HG03045 (cell line): ENCODE data around the gene NRTN.

ENCODE experiments used
- ATAC-seq: cut with Tn5 transposase; IDR thresholded peaks from one replicate; pipeline ENCODE4 v1.9.1; 2021; ENCODE audit warnings: mild to moderate bottlenecking, moderate library complexity; ENCODE audit not compliant: unreplicated experiment

The NRTN gene

DNA sequence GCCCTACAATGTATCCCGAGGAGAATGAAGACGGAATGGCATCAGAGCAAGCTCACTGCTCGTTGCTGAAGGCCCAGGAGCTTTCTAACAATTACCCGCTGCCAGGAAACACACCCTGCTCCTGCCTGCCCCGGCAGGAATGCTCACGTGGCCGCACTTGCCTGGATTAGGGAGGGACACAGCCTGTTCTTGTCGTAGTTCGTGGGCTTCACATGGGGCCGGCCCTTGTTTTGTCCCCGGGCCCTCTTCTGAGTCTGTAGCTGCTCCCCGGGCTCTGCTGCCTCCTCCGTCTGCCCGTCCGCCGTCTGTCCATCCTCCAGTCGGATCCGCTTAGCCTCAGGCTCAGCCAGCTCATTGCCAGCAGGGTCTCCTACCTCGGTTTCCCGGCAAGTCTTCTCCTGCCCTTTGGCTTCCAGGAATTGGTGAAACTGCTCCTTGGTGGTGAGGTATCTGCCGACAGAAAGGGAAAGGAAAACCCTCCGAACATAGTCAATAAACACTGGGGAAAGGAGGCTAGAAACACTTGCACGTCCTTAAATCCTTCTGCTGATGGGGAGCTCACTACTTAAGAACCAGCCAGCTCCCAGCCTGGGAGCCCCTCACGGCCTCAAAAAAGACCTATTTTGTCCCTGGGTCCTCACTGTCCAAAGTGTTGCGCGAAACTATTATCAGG lies 14.8 kb upstream of the NRTN start:
- no peak for ATAC-seq

- peak; percentile 84 for ATAC-seq
Observed at GRCh38 chr19:5790559-5791520, 14.0 kb upstream of the NRTN start, which contains the start of gene DUS3L. TSS of gene DUS3L (minus strand) at chr19:5791163. CDS start at chr19:5791141, 22 bp downstream.

- ATAC-seq, result no peak
Observed at GRCh38 chr19:5792224-5792623, 12.6 kb upstream of the NRTN start.

GRCh38 chr19:5793188-5793587 lies 11.7 kb upstream of the NRTN start:
- ATAC-seq, result no peak

DNA sequence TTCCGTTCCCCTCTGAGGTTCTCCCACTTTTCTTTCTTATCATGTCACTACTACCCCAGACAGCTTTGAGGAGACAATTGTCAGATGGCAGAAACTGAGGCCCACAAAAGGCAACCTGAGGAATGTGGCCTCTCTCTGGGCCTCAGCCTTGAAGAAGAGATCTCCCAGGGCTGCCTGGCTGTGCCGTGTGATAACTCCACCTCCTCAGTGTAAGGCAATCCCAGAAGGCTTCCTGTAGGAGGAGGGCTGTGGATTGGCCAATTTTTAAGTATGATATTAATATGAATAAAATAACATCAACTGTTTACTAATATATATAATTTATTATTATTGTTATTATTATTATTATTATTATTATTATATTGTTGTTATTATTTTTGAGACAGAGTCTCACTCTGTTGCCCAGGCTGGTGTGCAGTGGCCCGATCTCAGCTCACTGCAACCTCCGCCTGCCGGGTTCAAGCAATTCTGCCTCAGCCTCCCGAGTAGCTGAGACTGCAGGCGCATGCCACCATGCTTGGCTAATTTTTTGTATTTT lies 9.4 kb upstream of the NRTN start:
- no peak for ATAC-seq

- ATAC-seq, result no peak
Observed at GRCh38 chr19:5798244-5798643, 6.6 kb upstream of the NRTN start.

DNA sequence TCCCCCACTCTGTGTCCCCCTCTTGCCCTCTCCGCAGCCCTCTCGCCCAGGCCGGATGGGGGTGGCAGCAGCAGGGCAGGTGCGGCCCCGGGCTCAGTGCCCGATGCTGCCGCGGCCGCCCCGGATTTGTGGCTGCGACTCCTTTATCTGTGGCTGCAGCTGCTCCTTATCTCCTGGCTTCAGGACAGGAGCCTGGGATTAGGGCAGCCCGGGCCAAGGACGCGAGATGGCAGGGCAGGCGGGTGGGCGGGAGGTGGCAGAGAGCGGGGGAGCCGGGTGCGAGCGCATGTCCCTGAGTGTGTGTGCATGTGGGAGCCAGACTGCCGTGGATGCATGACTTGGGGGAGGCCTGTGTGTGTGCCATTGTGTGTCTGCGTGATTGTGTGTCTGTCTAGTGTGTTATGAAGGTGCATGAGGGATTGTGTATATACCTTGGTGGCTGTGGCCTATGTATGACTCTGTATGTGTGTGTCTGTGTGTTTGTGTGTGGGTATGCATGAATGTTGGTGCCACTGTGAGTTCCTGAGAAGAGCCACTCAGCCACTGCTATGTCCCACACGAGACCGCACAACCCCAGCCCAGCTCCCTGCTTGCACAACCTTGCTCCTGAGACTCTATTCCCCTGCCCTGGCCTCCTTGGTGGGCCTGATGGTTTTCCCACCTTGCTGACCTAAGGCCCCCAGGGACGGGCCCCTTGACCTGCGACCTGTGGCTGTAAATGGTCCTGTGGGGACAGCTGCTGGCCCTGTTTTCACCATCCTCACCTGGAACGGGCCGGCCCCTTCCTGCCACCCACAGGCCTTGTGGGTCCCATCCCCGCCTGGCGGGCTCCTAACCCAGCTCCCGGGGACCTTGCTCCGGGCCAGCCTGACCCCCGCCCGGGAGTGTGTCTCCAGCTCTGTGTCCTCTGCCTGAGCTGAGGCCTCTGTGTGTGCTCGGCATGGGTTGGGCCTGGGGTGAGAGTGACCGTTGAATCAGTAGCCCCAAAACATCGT lies 5.3 kb upstream of the NRTN start:
- ATAC-seq, result no peak

DNA sequence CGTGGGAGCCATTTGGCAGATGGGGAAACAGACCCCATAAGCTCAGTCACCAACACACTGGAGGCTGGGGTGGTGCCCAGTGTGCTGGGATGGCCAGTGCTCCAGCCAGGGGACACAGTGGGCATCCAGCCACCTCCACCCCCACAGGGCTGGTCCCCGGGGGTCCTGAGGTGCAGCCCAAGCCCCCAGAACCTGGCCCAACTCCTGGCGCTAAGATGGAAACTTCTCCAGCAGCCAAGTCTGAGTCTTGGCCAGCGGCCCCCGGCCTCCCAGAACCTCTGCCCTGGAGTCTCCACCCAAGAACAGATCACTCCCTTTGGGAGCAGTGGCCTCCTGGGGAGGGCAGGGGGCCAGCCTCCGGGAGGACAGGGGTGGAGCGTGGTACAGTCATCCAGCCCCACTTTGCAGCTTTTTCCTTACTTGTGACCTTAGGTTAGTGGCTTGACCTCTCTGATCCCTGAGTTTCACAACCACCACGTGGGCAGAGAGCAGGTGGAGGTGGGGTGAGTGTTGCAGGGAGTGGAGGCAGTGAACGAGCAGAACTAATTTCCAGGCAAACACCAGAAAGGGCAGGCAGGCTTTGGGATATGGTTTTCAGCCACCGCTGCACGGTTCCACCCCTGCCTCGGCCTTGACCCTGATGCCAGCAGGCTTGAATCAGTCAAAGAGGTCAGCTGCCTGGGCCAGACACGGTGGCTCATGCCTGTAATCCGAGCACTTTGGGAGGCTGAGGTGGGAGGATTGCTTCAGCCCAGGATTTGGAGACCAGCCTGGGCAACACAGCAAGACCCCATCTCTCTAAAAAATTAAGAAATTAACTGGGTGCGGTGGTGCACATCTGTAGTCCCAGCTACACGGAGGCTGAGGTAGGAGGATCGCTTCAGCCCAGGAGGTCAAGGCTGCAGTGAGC lies 4.3 kb upstream of the NRTN start:
- no peak for ATAC-seq

DNA sequence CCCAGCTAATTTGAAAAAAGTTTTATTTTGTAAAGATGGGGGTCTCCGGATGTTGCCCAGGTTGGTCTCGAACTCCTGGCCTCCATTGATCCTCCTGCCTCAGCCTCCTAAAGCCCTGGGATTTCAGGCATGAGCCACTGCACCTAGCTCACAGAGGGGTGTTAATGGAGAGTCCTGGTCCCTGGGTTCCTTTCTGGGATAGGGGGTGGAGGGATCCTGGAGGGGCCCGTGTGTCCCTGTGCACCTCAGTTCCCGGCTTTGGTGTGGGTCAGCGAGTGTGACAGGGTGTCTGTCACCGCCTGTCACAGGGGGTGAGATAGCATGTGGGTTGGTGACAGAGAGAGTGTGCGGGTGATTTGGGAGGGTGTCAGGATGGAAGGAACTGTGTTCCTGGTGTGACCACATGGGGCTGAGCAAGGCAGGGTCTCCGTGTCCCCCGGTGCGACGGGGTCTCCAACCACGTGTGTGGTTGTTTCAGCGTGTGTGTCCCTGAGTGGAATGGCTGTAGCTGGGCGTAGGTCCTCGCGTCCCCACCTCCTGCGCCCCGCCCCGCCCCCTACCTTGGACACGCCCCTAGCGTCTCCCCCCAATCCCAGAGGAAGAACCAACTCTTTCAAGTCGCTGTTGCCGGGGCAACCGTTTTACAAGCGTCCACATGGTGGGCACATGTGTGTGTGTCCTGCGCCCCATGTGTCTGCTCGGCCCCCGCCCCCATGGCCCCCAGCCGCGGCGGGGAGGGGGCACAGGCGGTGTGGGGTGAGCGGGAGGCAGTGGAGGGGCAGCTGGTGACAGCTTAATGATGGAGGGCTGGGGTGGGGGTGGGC lies 2.9 kb upstream of the NRTN start:
- ATAC-seq, result no peak

DNA sequence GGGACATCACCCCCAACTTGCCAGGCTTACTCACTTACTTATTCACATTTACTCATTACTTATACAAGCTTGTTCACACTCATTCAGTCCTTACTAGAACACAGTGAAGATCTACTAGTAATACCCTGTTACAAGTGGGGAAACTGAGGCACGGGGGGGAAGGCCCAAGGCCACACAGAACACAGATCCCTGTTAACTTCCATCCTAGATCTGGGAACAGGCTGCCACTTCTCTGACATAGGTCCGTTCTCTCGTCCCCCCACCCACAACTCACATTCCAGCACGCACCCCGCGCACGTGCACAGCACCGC lies 1.5 kb upstream of the NRTN start:
- ATAC-seq, result no peak

DNA sequence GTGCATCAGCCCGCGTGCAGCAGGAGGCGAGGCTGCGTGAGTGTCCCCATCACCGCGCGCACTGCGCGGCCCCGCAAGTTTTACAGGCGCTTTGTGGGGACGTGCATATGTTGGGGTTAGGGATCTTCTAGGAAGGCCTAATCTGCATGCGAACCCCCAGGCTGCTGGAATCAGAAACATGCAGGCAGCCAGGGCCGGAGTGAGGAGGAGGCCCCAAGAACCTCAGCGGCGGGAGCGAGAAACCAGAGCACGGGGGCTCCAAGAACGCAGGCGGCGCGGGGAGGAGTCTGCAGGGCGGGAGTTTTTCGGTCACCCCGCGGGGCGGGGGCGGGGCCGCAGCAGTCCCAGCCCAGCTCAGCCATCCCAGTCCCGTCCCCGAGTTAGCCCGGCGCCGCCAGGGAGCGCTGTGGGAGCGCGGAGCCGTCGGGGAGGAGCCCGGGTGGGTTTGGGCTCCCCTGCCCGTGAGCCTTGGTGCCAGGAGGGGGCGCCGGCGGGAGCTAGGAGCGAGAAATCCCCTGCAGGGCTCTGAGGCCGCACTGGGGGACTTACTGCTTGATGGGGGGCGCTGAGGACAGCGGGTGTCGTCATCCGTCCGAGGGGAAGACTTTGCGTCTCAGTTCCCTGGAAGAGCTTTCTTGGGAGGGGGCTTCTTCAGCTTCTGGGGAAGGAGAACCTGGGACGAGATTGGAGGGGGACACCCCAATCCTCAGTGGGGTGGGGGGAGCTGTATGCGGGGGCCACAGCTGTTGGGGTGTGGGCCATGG lies 933 bp upstream of the NRTN start:
- no peak for ATAC-seq

- ATAC-seq, result no peak
Observed at GRCh38 chr19:5805462-5806132, 730 bp downstream of the NRTN start.

DNA sequence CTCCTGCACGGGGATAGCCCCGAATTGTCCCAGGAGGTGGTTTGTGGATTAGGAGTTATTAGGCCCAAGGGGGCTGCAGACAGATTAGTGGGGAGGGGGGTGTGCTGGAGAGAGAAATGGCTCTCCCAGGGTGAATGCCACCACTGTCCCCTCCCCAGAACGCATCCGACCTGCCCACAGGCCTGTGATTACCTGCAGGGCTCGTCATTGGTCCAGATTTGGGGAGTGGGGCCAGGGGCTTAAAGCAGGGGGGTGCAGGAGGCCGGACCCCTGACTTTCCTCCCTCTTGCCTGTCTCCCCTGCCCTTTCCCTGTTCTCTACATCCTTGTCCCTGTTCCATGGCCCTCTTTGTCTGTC lies 1.2 kb downstream of the NRTN start:
- no peak for ATAC-seq

GRCh38 chr19:5806905-5807304 lies 2.0 kb downstream of the NRTN start:
- no peak for ATAC-seq

- ATAC-seq, result no peak
Observed at GRCh38 chr19:5808120-5808816, 3.4 kb downstream of the NRTN start.

DNA sequence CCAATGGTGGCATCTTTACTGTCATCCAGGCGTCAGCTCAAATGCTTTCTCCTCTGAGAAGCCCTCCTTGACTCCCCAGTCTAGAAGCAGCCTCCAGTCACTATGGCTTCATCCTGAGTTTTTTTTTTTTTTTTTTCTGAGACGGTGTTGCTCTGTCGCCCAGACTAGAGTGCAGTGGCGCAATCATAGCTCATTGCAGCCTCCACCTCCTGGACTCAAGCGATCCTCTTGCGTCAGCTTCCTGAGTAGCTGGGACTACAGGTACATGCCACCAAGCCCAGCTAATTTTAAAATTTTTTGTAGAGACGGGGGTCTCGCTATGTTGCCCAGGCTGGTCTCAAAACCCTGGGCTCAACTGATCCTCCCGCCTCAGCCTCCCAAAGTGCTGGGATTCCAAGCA lies 4.2 kb downstream of the NRTN start:
- ATAC-seq, result no peak

DNA sequence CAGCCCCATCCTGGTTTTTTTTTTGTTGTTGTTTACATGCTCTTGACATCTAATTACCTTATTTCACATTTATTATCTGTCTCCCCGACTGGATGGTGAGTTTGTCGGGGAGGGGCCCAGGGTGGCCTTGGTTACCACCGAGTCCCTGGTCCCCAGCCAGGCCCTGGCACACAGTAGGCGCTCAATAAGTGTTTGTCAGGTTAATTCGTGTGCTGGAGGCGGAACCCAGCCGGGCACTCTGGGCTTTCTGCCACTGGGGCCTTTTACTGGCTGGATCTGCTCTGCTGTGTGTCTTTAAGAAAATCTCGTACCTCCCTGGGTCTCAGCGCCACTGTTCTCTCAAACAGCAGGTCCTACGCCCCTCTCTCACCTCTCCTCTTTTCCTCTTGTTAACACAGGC lies 4.6 kb downstream of the NRTN start:
- no peak for ATAC-seq
